ENCODE data around the gene PAK1.

The PAK1 gene

DNA sequence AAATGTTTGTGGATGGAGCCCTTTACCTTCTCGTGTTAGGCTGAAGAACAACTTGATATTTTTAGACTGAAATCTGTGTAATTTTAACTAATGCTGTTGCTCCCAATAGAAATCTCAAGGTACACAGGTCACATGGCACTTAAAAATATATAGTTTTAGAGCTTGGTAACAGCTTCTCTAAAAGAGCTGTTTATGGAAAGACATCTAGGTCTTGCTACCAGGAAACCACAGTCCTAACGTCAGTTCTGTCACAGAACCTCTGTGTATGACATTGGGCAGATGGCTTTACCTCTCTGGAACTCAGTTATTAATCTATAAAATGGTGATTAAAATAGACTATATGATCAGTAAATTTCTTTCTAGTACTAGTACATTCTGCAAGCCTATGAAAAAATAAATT lies 35.4 kb downstream of the PAK1 start:
- no peaks in the 10 kb centered on the region for H3K36me3 Mint-ChIP-seq
- H3K4me1 Mint-ChIP-seq = no peaks in the 10 kb centered on the region
- H3K27ac Mint-ChIP-seq = no peak overlapping the region
- CTCF ChIA-PET = no interaction called here
- H3K9me3 Mint-ChIP-seq = no peaks in the 10 kb centered on the region
- H3K27me3 Mint-ChIP-seq = peaks cover 7% of the 10 kb centered on the region
- no peak overlapping the region for H3K4me3 Mint-ChIP-seq
- no peak for DNase-seq

DNA sequence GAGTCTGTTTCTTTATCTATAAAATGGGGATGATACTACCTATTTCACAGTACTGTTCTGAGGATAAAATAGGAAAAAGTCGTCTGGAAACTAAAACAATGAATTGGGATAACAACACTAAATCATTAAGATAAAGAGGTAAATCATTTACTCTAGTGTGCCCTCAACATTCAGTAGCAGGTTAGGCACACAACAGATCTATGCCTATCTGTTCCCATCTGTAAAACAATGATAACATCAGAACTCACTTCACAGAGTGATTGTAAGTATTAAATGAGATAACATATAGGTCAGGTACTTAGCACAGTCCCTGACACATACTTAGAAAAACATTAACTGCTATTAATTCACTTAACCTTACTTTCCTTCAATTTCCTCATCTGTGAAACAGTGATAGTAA lies 36.9 kb downstream of the PAK1 start:
- H3K36me3 Mint-ChIP-seq = no peaks in the 10 kb centered on the region
- DNase-seq = no peak
- CTCF ChIA-PET = interaction anchor here (1.2 kb wide), 1 partner anchor 9 kb away, joined by 3 read pairs; no protein-coding TSS in a partner anchor
- no peaks in the 10 kb centered on the region for H3K9me3 Mint-ChIP-seq
- no peak overlapping the region for H3K27ac Mint-ChIP-seq
- no peaks in the 10 kb centered on the region for H3K4me1 Mint-ChIP-seq
- H3K4me3 Mint-ChIP-seq = no peak overlapping the region
- peaks cover 7% of the 10 kb centered on the region for H3K27me3 Mint-ChIP-seq

DNA sequence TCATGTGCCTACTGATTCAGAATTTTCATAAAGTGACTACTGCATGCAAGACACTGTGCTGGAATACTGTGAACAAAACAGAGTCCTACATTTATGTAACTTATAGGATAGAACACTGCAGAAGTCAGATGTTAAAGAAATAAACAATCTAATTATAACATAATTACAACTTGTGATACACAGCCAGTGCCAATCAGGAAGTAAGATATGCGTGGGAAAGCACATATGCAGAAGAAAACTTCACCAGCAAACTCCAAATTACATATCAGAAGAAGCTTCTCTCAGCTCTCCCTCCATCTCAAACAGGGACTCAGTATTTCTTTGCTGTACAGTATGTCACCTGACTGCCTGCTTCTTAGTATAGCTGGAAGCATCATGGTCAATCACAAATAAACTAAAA lies 37.4 kb downstream of the PAK1 start:
- no peaks in the 10 kb centered on the region for H3K36me3 Mint-ChIP-seq
- H3K4me1 Mint-ChIP-seq = no peaks in the 10 kb centered on the region
- DNase-seq = no peak
- no peak overlapping the region for H3K27ac Mint-ChIP-seq
- H3K4me3 Mint-ChIP-seq = no peak overlapping the region
- H3K27me3 Mint-ChIP-seq = peaks cover 7% of the 10 kb centered on the region
- H3K9me3 Mint-ChIP-seq = no peaks in the 10 kb centered on the region
- CTCF ChIA-PET = interaction anchor here (1.2 kb wide), 1 partner anchor 9 kb away, joined by 3 read pairs; no protein-coding TSS in a partner anchor

DNA sequence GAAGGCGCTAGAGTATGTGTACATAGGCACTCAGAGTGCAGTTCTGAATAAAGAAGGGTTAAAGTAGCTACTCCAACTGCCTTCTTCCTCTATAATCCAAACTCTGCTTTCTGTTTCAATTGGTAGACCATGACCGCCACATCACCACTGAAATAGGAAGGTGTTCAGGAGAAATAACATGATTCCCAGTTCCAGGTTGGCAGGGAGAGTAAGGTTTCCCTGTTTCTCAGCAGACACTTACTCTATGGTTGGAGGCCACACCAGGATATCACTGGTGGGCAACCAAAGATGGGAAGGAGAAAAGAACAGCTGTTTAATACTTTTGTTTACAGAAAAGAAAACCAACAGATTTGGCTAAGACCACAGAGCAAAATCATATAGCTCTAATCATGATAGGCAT lies 37.9 kb downstream of the PAK1 start:
- DNase-seq = no peak
- H3K4me1 Mint-ChIP-seq = no peaks in the 10 kb centered on the region
- no peak overlapping the region for H3K4me3 Mint-ChIP-seq
- CTCF ChIA-PET = interaction anchor here (1.2 kb wide), 1 partner anchor 10 kb away, joined by 3 read pairs; no protein-coding TSS in a partner anchor
- no peak overlapping the region for H3K27ac Mint-ChIP-seq
- H3K9me3 Mint-ChIP-seq = no peaks in the 10 kb centered on the region
- peaks cover 7% of the 10 kb centered on the region for H3K27me3 Mint-ChIP-seq
- no peaks in the 10 kb centered on the region for H3K36me3 Mint-ChIP-seq

DNA sequence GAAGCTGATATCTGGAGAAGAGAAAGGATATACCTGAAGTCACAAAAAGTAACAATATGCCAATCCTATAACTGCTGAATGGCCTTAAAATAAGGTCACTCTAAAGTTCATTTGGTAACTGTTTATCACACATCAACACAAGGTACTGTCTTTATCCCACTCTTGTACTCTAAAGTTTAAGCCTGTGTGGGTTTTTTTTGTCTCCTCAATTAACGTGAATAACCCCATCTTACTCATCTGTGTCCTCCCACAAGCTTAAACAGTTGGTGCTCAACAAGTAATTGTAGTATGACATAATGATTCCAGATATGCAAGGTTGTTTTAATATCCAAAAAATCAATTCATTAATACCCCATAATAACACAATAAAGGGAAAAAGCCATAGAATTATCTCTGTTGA lies 42.1 kb downstream of the PAK1 start:
- peaks cover 2% of the 10 kb centered on the region for H3K27me3 Mint-ChIP-seq
- H3K4me1 Mint-ChIP-seq = no peaks in the 10 kb centered on the region
- no peak for DNase-seq
- CTCF ChIA-PET = no interaction called here
- no peak overlapping the region for H3K4me3 Mint-ChIP-seq
- H3K9me3 Mint-ChIP-seq = no peaks in the 10 kb centered on the region
- no peaks in the 10 kb centered on the region for H3K36me3 Mint-ChIP-seq
- no peak overlapping the region for H3K27ac Mint-ChIP-seq

DNA sequence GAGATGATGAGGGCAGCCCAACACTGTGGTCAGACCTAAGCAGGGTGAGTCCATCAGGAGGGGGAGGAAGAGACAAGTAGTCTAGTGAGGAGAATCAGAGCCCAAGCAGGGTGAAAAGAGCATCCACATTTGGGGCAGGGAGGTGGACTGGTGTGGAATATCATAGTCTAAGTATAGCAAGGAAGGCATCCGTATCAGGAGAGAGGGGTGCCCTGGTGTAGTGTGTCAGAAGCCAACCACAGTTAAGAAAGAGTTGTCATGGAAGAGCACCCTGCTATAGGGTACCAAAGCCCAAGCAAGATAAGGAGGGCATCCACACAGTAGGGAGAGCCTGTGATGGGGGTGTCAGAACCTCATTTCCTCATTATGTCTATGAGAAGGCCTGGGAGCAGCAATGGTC lies 45.3 kb downstream of the PAK1 start:
- H3K36me3 Mint-ChIP-seq = no peaks in the 10 kb centered on the region
- CTCF ChIA-PET = no interaction called here
- H3K27ac Mint-ChIP-seq = no peak overlapping the region
- DNase-seq = no peak
- H3K4me1 Mint-ChIP-seq = no peaks in the 10 kb centered on the region
- no peak overlapping the region for H3K4me3 Mint-ChIP-seq
- no peaks in the 10 kb centered on the region for H3K9me3 Mint-ChIP-seq
- peaks cover 8% of the 10 kb centered on the region for H3K27me3 Mint-ChIP-seq

DNA sequence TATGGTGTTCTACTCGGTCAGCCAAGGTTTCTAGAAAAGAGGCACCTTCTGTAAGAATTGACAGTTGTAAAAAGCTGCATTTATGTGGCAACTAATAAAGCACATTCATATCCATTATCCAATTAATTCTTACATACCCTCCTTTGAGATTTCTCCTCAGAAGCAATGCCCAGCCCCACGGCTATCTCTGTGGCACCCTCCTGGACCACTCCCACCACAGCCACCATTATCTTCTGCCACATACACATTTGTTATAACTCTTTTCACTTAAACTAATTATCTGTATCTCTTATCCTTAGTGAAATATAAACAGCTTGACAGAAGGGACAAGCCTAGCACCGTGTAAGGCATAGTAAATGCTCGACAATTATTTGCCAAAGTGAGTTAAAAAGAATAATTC lies 48.5 kb downstream of the PAK1 start:
- H3K27ac Mint-ChIP-seq = no peak overlapping the region
- H3K9me3 Mint-ChIP-seq = no peaks in the 10 kb centered on the region
- H3K4me3 Mint-ChIP-seq = no peak overlapping the region
- CTCF ChIA-PET = no interaction called here
- no peaks in the 10 kb centered on the region for H3K4me1 Mint-ChIP-seq
- no peaks in the 10 kb centered on the region for H3K36me3 Mint-ChIP-seq
- peaks cover 12% of the 10 kb centered on the region for H3K27me3 Mint-ChIP-seq
- DNase-seq = no peak

DNA sequence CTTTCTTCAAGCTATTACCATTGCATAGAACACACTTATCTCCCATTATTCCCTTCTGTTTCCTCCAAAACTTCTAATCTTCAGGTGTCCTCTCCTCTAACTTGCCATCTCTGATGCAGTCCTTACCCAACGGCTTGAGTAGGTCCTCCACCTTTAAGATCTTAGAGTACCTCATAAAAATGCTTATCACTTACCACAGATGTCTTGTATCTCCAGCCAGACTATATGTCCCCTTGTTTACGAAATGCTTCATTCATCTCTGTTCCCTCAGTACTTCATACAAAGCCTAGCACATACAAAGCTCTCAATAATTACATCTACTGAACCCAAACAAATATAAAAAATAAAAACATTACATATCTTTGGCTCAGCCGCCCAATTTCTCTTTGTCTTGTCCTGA lies 49.2 kb downstream of the PAK1 start:
- H3K27ac Mint-ChIP-seq = no peak overlapping the region
- CTCF ChIA-PET = no interaction called here

DNA sequence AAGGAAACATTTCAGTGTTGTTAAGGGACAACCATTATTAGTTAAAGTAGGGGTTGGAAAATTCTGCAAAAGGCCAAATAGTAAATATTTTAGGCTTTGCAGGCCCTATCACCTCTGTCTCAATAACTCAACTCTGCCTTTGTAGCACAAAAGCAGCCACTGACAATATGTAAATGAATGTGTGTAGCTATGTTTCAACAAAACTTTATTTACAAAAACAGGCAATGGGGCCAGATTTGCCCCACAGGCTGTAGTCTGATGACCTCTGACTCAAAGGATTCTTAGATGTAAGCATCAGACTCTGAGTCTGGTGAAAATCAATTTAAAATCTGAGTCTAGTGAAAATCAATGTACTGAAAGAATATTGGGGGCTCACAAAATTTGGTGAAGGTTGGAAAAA lies 50.3 kb downstream of the PAK1 start:
- DNase-seq = no peak
- Mint-ChIP-seq H3K4me1 (no peaks in the 10 kb centered on the region), H3K27ac (no peak overlapping the region), H3K4me3 (no peak overlapping the region), H3K36me3 (no peaks in the 10 kb centered on the region), H3K9me3 (no peaks in the 10 kb centered on the region), H3K27me3 (peaks cover 12% of the 10 kb centered on the region)
- CTCF ChIA-PET = no interaction called here

More for the DNA sequence above, 49.2 kb downstream of the PAK1 start:
- no peak overlapping the region for H3K4me3 Mint-ChIP-seq
- peaks cover 12% of the 10 kb centered on the region for H3K27me3 Mint-ChIP-seq
- no peaks in the 10 kb centered on the region for H3K9me3 Mint-ChIP-seq
- H3K36me3 Mint-ChIP-seq = no peaks in the 10 kb centered on the region
- no peak for DNase-seq
- no peaks in the 10 kb centered on the region for H3K4me1 Mint-ChIP-seq

DNA sequence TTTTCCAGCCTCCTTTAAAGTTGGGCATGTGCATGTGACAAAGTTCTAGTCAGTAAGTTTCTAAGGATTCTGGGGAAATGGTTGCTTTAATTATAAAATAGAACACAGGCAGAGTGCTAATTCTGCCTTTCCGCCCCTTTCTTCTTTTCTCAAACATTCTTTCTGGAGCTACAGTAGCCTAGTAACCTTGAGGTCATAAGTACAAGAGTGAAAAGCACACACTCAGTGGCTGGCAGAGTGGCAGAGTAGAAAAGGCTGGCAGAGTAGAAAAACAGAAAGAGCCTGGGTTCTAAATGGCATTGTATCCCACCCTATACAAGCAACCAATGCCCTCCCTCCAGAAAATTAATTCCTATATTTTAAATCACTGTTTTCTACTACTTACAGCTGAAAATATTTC lies 51.2 kb downstream of the PAK1 start:
- Mint-ChIP-seq H3K27ac (no peak overlapping the region), H3K36me3 (no peaks in the 10 kb centered on the region), H3K9me3 (no peaks in the 10 kb centered on the region), H3K4me1 (no peaks in the 10 kb centered on the region), H3K27me3 (peaks cover 12% of the 10 kb centered on the region), H3K4me3 (no peak overlapping the region)
- CTCF ChIA-PET = no interaction called here
- DNase-seq = no peak

DNA sequence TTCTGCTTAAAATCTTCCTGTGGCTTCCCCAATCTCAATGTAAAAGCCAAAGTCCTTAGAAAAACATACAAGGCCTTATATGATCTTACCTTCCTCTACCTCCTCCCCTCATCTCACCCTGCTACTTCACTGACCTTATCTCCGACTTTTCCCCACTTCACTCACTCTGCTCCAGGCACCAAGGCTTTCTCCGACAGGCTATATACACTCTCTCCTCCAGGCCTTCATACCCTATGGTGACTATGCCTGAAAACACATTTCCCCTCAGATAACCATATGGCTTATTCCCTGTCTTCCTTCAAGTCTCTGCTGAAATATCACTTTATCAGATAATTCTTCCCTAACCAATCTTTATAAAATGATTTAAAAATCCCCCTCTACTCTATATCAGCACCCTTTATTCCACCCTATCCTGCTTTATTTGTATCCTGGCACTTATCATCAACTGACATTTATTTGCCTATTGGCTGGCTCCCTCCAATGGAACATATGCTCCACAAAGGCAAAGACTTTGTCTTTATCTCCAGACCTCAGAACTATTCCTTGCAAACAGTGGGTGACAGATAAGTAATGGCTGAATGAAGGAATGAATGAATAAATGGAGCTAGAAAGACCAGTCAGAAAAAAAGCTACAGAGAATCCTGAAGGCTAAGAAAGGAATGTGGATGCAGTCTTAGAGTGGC lies 52.7 kb downstream of the PAK1 start:
- peaks cover 8% of the 10 kb centered on the region for H3K27me3 Mint-ChIP-seq
- no peak overlapping the region for H3K4me3 Mint-ChIP-seq
- DNase-seq = no peak
- no peaks in the 10 kb centered on the region for H3K36me3 Mint-ChIP-seq
- CTCF ChIA-PET = no interaction called here
- H3K27ac Mint-ChIP-seq = no peak overlapping the region
- no peaks in the 10 kb centered on the region for H3K4me1 Mint-ChIP-seq
- H3K9me3 Mint-ChIP-seq = no peaks in the 10 kb centered on the region

DNA sequence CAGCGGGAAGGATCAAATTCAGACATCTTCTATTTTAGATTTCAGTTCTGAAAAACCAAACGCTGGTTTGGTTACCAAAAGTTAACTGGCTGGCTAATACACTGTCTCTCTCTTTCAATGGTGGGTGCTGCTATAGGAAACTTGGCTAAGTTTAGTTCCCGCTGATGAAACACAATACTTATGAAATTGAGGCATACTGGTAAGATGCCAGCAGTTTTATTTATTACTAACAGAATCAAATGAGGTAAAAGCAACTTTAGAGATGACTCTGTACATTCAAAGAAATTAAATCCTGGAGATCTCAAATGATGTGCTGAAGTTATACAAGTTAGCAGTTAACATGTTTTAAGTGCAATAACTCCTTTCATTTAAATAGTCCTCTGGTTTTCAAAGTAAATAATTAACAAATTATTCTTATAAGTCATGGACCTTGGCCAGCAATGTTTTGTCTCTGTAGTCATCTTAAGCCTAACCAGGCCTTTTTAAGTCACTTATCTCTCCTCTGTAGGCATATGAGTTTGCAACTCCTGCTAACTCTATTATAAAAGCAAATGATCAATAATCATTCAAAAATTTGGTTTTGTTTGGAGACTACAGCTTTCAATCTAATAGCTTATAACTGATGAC lies 54.8 kb downstream of the PAK1 start:
- Mint-ChIP-seq H3K27ac (no peak overlapping the region), H3K9me3 (no peaks in the 10 kb centered on the region), H3K27me3 (peaks cover 4% of the 10 kb centered on the region), H3K36me3 (no peaks in the 10 kb centered on the region), H3K4me1 (no peaks in the 10 kb centered on the region), H3K4me3 (no peak overlapping the region)
- CTCF ChIA-PET = no interaction called here
- DNase-seq = no peak

DNA sequence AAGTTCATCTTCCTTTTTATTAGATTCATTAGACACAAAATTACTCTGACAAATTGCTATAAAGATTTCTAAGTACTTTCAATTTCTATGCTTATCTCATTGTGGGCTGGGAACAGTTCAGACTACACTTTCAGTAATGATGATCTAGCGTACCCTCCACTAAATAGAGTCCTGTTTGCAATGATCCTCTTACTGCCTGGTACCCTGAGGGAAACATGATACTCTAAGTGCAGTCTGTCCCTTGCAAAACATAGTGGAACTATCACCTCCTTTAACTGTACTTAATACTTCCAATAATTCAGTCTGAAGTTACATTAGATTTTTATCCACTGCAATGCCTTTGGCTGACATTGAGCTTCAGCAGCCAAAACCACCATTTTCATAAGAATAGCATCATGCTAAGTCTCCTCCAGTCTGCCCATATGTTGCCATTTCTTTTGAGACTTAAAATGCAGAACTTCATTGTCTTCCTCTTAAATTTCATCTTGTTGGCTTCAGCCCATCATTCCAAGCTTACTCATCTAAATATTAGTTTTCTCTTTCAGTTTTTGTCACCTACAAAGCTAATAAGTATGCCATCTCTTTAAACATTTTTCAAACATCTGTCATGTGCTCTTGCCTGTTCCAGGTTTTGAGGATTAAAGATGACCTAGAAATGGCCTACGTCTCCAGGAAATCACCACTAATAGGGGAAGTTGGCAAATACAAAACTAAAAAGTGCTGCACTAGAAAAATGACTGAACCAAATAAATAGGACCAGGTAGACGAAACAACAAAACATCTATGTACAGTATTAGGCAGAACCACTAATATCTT lies 55.5 kb downstream of the PAK1 start:
- Mint-ChIP-seq H3K9me3 (no peaks in the 10 kb centered on the region), H3K4me1 (no peaks in the 10 kb centered on the region), H3K4me3 (no peak overlapping the region), H3K27me3 (peaks cover 4% of the 10 kb centered on the region), H3K27ac (no peak overlapping the region), H3K36me3 (no peaks in the 10 kb centered on the region)
- DNase-seq = no peak
- CTCF ChIA-PET = no interaction called here

DNA sequence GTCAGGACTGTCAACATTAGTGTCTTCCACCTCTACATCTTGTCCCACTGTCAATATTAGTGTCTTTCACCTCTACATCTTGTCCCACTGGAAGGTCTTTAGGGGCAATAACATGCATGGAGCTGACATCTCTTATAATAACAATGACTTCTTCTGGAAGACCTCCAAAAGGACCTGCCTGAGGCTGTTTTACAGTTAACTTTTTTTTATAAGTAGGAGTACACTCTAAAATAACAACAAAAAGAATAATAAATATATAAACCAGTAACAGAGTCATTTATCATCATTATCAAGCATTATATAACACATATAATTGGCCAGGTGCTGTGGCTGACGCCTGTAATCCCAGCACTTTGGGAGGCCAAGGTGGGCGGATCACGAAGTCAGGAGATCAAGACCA lies 57.5 kb downstream of the PAK1 start:
- no peaks in the 10 kb centered on the region for H3K9me3 Mint-ChIP-seq
- H3K27me3 Mint-ChIP-seq = no peaks in the 10 kb centered on the region
- no peaks in the 10 kb centered on the region for H3K36me3 Mint-ChIP-seq
- peaks cover 11% of the 10 kb centered on the region for H3K4me1 Mint-ChIP-seq
- no peak overlapping the region for H3K4me3 Mint-ChIP-seq
- DNase-seq = no peak
- no peak overlapping the region for H3K27ac Mint-ChIP-seq
- CTCF ChIA-PET = no interaction called here
